NCI-H1417 (cell line): ENCODE results near the gene TUBA1C.
"Not testable (repeated sequence)": the region's sequence is repeated elsewhere in the genome, so short reads cannot be mapped to it uniquely, and the experiment has no call there.

Experiments used
- DNase-seq, 3 experiments: peaks; one replicate each; lab custom pipeline; 2025; lab: John Stamatoyannopoulos, UW

Gene TUBA1C

DNA sequence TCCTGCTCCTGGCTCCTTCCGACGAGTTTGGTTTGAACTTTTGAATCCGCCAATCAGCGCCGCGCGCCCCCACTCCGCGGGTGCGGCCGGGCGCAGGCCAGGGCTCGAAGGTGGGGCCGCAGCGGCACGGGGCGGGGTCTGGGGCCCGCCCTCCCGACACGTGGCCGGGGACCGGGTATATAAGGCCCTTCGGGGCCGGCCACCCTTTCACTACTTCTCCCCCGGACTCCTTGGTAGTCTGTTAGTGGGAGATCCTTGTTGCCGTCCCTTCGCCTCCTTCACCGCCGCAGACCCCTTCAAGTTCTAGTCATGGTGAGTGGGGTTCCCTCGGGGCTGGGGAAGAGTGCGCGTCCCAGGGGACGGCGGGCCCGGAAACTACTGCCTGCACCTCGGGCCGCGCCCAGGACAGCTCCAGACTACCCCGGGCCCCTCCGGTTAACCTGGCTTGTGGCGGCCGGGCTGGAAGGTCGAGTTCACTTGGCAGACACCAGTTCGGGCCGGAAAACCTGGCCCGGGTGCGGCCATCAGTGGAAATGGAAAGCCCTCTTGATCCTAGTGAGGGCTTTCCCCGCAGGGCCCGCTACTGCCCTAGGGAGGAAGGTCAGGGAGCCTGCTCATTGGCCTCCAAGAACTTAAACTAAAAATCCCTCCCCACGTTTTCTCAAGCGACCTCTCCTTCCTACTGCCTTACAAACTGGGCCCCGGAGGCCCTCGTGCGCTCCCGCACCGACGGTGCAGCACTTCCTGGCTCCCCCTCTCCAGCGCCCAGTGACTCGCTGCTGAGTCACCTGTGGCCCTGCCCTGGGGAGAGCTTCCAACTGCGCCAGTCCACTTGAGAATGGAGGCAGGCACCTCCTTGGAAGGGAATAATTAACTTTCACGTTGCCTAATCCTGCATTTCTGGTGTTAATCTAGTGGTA is at the start of gene TUBA1C:
TSS of gene TUBA1C (plus strand) at position 210 of the 920 bp plus-strand sequence. CDS start at position 310, 100 bp downstream.
- peak; percentile 95 to 97 (median 97) for DNase-seq

DNA sequence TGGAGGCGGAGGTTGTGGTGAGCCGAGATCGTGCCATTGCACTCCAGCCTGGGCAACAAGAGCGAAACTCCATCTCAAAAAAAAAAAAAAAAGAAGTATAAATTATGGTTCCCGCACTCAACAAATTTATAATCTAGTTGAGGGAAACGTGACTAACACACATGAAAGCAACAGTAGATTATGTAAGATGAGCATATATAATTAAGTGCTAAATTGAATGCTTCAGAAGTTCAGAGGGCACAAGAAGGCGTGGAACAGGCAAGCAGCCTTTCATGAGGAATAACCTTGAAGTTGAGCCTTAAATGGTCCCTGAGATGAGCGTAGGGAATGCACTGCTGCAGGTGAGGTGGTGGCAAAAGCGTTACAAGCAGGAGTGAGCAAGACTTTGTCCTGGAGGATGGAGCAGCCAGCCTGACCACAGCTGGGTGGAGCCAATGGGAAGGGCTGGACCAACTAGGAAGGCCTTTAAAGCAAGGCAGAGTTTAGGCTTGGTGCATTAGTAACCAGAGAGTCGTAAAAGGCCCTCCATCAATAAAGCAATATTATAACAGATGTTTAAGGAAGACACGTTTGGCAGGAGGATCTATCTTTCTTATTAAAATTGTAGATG is 45.4 kb upstream of the TUBA1C start:
- peak in 1 of 3 experiments; percentile 32 for DNase-seq

DNA sequence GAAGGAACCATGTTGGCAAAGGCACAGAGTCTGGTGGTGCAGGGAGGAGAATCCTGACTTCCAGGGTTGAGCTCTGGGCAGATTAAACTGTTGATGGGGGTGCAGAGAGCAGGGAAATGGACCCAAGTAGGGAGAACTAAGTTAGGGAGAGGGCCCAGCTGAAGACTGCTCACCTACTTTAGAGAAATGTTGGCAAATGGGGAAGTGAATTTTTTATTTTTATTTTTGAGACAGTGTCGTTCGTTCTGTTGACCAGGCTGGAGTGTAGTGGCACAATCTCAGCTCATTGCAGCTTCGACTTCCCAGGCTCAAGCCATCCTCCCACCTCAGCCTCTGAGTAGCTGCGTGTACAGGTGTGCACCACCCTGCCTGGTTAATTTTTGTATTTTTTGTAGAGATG is 43.9 kb upstream of the TUBA1C start:
- no peak for DNase-seq

DNA sequence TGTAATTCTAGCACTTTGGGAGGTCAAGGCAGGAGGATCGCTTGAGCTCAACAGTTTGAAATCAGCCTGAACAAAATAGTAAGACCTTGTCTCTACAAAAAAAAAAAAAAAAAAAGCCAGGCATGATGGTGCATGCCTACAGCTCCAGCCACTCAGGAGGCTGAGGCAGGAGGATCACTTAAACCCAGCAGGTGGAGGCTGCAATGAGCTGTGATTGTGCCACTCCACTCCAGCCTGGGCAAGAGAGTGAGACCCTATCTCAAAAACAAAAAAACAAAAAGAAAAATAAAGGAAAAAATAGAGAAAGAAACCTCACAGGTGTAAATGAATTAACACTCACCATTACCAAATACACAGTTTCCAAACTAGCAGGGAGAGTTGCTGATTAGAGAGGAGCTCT is 41.8 kb upstream of the TUBA1C start:
- no peak for DNase-seq

DNA sequence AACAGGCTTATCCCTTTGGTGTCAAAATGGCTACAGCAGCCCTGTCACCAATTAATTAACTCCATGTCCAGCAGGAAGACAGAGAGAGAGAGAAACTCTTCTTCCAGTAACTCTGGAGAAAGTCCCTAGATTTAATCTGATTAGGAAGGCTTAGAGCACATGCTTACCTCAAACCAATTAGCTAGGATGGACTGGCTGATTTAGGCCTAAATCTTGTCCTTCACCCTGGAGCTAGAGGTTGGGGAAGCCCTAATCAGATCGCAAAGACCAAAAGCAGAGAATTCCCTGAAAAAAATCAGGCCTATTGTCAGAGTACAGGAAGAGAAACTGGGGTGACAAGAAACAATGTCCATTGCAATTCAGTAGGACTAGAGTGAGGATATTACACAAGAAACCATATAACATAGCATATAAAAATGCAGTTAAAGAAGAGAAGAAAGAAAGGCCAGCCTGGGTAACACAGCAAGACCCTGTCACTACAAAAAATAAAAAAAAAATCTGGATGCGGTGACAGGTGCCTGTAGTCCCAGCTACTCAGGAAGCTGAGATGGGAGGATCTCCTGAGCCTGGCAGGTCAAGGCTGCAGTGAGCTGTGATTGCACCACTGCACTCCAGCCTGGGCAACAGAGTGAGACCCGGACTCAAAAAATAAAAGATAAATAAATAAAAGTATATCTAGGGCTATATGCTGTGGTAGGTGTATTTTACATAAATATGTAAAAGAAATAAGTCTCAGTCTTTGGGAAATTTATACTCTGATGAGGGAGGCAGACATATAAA is 41.1 kb upstream of the TUBA1C start:
- no peak for DNase-seq

DNA sequence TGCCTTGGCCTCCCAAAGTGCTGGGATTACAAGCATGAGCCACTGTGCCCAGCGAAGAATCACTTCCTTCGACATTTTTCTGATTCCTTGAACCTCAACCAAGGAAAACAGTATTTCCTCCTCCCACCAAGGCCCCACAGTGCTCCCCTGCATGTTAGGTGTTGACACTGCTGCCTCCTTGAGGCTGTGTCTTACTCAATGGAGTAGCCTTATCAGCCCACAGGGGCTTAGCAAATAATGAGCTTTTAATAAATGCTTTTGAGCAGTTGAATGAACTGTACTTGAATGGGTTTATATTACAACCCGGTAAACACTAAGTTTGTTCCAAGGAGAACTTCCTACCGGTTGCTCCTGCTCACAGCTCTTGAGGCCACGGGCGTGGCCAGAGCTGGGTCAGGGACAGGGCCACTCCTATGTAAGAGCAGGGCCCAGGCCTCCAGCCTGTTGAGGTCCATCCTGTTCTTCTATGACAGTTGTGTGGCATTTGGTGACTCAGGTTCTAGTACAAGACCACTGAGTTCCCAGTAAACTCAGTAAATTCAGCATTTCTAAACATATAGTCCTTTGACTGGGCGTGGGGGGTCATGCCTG is 39.2 kb upstream of the TUBA1C start:
- DNase-seq: no peak

DNA sequence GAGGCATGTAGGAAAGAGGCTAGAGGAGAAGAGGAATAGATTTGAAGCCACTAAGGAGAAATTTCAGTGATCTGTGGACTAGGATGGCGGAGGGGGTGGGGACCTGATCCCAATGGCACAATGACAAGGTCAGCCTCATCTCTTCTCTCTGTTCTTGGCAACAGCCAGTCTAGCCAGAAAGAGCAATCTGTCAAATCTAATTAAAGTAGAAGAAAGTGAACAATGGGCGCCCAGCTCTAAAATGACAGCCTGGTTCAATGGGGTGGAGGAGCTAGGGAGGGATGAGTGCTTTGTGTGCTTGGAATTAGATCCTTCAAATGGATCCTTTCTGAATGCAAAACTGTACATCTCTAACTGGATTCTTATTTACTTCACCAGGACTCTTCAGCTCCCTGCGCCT is 37.2 kb upstream of the TUBA1C start:
- DNase-seq: peak in 2 of 3 experiments; percentile 55 to 87

DNA sequence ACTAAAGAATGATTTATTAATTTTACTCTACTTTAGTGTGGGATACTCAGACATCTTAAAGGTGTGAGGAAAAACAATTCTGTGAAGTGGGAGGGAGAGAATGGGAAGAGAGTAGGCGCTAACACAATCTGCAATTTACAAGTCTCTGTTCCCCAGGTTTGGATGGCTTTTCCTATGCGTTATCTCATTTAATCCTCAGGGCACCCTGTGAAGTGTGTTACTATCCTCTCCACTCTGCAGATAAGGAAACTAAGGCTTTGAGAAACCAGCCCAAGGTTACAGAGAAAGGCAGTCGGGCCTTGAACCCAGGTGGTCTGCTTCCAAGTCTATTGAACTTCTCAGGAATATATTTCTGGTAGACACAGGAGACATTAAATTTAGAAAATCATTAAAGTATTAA is 36.2 kb upstream of the TUBA1C start:
- peak in 1 of 3 experiments; percentile 20 for DNase-seq

DNA sequence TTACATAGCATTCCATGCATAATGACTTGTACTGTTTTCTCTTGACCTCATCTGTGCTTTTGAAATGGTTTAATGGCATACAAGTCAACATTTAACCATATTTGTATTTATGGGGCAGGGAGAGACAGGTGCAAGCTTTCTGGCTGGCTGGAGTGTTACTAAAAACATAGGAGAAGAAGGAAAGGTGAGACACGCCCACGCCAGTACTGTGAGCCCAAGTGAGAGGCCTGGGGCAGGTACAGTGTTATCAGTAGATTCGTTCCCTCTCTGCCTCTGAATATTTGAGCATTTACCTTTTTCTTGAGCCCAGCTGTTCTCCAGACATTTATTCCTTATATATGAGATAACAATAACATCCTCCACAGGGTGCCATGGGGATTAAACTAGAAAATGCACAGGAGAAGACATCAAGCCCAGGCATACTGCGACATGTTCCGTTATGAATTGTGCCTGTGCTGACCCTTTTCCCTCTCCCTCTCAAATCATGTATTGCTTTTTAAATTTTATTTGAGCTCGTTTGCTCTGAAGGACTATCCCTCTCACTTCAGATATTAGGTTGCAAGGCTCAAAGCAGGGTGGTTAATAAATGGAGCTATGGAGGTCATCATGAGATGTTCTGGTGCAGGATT is 34.6 kb upstream of the TUBA1C start:
- DNase-seq: peak; percentile 54 to 84 (median 81)

DNA sequence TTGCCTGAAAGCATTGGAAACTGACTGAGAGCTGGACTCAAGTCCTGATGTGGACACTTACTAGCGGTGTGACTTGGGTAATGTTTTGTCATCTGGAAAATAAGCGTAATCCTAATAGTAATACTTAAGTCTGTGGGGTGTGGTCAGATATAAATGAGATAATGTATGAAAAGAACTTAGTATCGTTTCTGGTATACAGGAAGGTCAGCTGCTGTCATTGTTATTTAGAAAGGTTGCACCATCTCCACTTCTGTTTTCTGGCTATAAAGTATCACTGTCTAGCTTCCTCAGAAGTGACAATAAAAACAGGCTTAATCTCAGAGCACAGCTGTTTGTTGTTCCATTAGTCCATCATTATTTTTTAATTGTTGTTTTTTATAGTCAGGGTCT is 34.1 kb upstream of the TUBA1C start:
- DNase-seq: peak in 1 of 3 experiments; percentile 58

DNA sequence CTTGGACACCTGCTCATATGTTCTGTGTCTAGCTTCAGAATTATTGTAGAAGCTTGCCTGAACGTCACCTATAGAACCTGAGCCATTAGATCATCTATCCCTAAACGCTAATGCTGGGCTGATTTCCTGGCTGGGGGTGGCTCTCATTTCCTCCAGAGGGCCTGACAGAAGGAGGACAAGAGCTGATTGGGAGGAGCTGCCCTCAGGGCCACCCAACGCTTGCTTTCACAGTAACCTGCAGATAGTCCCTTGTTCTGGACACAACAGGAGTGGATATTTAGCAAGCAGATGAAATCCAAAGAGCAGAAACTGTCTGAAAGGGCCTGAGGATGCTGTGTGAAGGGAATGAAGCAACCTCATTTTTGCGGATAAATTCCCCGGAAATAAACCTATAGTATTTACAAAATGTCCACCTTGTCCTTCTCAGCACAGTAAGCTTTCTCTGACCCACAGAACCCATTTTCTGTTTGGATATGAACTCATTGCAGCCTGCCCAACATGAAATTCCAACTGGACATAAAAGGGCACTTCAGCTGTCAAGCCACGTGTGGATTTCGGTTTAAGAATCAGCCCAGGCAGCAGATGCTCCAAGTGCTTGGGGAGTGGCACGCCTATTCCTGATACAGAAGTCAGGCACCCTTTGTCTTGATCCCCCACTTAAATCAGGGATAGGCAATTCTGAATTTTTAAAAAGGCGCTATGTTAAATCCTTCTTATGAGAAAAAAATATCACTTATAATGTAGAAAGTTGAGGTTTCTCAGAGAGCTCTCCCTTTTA is 32.8 kb upstream of the TUBA1C start:
- DNase-seq: peak; percentile 74 to 92 (median 90)

DNA sequence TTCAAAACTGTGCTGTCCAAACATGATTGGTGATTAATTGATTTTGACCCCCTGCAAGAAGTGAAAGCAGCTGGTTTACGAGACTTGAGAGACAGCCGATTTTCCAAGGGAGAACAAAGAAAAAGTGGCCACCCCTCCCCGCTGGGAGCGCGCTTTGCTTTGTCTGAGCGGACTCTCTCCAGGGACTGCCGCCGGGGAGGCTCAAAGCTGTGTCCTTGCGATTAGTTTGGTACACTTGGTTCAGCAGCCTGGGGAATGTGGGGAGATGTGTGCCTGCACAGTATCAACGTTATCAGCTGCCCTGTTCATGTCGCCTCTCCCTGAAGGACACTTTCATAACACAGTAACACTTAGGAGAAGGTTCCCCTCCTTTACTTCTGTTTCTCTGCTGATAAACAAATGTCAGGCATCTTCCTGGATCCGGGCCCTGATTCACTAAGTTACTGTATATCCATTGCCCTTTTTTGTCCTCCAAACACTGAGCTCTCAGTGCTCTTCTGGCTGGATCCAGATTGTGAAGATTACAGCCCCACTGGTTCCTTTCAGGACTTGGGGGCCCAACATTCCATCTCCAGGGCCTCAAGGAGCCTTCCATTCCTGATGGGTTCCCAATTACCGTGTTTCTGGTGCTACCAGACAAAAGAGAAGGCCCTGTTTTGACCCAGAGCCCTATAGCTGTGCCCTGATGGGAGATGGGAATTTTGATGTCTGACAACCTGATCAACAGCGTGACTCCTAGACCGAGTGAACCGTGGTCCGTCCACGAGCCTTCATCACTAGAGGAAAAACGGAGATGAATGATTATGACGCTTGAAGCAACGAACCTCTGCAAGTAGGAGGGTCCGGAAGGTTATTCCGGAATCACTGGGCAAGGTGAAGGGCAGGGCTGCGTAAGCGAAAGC is 31.7 kb upstream of the TUBA1C start:
- DNase-seq: peak; percentile 93 to 97 (median 94)

DNA sequence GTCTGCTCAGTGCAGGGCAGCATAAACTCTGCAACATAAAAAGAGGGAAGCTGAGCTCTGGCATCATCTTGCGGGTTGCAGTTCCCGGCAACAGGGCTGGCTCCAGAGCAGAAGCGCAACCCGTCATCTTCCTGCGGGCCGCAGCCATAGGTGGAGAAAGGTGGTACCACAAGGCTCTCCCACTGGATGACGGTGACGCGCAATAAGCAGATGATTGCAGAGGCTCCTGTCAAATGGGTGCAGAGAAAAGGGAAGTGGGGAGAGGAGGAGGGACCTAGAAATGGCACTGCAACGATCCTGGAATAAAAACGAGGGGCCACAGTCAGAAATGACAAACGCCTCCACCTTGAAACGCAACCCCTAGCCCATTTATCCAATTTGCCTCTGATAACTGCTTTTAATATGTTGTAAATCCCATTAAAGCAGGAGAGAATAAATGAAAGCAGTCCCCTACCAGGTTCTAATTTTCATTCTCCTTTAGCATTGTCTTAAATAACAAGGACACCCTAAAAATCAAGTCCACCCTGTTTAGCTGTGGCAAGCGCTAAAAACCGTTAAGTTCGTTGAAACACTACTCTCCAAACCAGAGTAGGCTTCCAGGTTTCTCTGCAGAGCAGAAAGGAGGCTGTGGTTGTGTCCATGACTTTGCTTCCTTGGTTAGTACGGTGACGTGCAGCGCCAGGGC is 30.9 kb upstream of the TUBA1C start:
- DNase-seq: peak; percentile 87 to 98 (median 90)

DNA sequence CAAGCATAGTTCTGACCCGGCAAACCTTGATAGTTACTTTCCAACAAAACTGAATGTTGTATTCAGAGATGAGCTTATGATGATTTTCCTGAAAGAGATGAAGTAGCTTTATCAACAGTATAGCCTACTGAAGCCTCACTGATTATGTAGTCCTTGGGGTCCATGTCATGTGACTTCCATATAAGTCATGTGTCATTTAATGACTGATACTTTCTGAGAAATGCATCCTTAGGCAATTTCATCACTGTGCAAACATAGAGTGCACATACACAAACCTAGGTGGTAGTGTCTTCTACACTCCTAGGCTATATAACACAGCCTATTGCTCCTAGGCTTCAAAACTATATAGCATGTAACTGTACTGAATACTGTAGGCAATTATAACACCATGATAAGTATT is 28.5 kb upstream of the TUBA1C start:
- DNase-seq: no peak

DNA sequence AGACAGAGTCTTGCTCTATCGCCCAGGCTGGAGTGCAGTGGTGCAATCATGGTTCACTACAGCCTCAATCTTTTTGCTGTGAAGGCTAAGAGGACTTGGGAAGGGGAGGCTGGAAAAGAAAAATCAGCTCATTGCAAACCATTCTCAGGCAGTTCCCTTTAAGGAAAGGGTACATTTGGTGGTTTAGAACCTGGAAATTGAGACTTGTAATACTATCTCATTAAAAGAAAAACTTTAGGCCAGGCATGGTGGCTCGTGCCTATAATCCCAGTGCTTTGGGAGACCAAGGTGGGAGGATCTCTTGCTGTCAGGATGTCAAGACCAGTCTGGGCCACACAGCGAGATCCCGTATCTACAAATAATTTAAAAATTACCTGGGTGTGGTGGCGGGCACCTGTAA is 21.3 kb upstream of the TUBA1C start:
- no peak for DNase-seq

DNA sequence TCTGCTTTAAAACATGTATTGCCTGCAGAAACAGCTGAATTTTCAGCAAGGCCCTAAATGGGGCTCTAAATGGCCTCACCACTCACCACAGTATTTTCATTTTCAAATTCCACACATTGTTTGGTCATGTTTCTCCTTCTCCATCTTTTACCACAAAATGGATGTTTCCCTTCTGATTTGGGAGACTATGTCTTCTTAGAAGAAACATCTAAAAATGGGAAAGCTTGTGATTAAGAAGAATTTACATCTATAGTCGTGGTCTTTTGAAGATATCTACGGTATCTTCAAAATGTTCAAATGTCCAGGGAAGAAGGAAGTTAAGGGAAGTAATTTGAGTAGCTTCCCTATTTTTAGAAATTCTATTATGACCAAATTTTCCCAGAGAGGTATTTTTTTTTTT is 20.7 kb upstream of the TUBA1C start:
- no peak for DNase-seq

DNA sequence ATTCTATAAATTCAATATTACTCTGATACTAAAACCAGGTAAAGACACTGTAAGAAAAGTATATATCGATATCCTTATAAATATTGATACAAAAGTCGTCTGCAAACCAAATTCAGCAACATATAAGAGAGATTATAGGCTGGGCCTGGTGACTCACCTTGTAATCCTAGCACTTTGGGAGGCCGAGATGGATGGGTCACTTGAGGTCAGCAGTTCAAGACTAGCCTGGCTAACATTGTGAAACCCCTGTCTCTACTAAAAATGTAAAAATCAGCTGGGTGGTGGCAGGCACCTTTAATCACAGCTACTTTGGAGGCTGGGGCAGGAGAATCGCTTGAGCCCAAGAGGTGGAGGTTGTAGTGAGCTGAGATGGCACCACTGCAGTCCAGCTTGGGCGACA is 13.5 kb upstream of the TUBA1C start:
- DNase-seq: no peak

DNA sequence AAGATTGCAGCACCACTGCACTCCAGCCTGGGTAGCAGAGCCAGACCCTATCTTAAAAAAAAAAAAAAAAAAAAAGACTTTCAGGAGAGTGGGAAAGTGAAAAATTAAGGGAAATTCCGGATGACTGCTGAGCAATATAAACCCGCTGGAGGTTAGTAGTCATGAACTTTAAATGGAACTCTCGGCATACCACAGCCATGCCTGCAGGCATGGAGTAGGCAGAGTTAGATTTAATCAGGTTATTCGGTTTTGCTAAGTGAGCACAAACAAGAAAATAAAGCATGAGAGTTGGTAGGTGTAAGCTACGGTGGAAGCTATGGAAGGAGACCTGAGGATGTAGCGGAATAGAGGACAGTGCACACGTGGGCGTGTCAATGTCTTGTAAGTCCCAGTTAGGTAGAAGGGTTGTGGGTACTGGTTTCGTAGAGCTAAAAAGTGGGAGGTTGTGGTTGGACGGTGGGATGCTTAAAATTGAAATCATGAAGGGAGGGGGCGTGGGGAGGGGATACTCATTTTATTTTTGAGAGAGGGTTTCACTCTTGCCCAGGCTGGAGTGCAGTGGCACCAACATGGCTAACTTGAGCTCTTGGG is 11.8 kb upstream of the TUBA1C start:
- no peak for DNase-seq

DNA sequence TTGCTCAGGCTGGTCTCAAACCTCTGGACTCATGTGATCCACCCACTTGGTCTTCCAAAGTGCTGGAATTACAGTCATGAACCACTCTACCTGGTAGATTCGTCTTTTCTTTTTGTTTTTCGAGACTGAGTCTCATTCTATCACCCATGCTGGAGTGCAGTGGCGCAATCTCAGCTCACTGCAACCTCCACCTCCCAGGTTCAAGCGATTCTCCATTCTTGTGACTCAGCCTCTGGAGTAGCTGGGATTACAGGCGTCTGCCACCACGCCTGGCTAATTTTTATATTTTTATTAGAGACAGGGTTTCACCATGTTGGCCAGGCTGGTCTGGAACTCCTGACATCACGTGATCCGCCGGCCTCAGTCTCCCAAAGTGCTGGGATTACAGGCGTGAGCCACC is 9.4 kb upstream of the TUBA1C start:
- DNase-seq: not testable (repeated sequence)
